ENCODE results near the gene INS.

GRCh38 chr11:2164081-2164480 is 3.1 kb upstream of the INS start:
- TF ChIP-seq POLR2A (IDR thresholded peaks at IDR 0.05), result no peak
- TF ChIP-seq POLR2AphosphoS5 (IDR thresholded peaks at IDR 0.05), result no peak
- TF ChIP-seq, protein P1, sequence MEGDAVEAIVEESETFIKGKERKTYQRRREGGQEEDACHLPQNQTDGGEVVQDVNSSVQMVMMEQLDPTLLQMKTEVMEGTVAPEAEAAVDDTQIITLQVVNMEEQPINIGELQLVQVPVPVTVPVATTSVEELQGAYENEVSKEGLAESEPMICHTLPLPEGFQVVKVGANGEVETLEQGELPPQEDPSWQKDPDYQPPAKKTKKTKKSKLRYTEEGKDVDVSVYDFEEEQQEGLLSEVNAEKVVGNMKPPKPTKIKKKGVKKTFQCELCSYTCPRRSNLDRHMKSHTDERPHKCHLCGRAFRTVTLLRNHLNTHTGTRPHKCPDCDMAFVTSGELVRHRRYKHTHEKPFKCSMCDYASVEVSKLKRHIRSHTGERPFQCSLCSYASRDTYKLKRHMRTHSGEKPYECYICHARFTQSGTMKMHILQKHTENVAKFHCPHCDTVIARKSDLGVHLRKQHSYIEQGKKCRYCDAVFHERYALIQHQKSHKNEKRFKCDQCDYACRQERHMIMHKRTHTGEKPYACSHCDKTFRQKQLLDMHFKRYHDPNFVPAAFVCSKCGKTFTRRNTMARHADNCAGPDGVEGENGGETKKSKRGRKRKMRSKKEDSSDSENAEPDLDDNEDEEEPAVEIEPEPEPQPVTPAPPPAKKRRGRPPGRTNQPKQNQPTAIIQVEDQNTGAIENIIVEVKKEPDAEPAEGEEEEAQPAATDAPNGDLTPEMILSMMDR (IDR thresholded peaks at IDR 0.05), result no peak

All from transverse colon (tissue), 4 donors.